Tibial artery (tissue), 4 donors: ENCODE measurements around the gene TRAF3.

Source experiments
- DNase-seq, 2 donors: peaks; one replicate each; pipeline ENCODE4 v3.0.0-alpha.2; 2019
- H3K27ac ChIP-seq, 2 donors: fragments of 200-600 bp; sonication (generic) in 1 of 2; 1 replicate in 1 of 2; 2 replicates in 1 of 2; pipeline ENCODE4 v1.5.1; 2018 to 2019; ENCODE audit warnings: mild to moderate bottlenecking in 1 of 2
- H3K27me3 ChIP-seq, 2 donors: fragments of 200-600 bp; sonication (generic) in 1 of 2; one replicate each; pipeline versions ENCODE4 v1.5.1 to v1.6.0; 2016 to 2019
- H3K36me3 ChIP-seq, 3 donors: fragments of 200-600 bp; sonication (generic) in 2 of 3; one replicate each; pipeline ENCODE4 v1.5.1; 2016 to 2019; ENCODE audit warnings: mild to moderate bottlenecking in 2 of 3
- H3K4me1 ChIP-seq, 4 donors: fragments of 200-600 bp; sonication (generic) in 2 of 4; 1 replicate in 3 of 4; 2 replicates in 1 of 4; pipeline ENCODE4 v1.5.1; 2016 to 2019
- H3K4me3 ChIP-seq, 2 donors: fragments of 200-600 bp; sonication (generic) in 1 of 2; 1 replicate in 1 of 2; 2 replicates in 1 of 2; pipeline ENCODE4 v1.5.1; 2018 to 2019; ENCODE audit warnings: mild to moderate bottlenecking in 2 of 2
- H3K9me3 ChIP-seq, 3 donors: fragments of 200-600 bp; sonication (generic) in 1 of 3; one replicate each; pipeline ENCODE4 v1.5.1; 2016 to 2019
- CTCF ChIP-seq, 2 experiments: fragments of 200-600 bp in 1 of 2; fragments of 450-650 bp in 1 of 2; IDR thresholded peaks; one replicate each; pipeline ENCODE4 v1.5.1; 2017 to 2019; ENCODE audit warnings: antibody characterized with exemption in 2 of 2, mild to moderate bottlenecking in 1 of 2, moderate library complexity in 1 of 2
- intact Hi-C: fragments of 100-400 bp; cut with DNase I; formaldehyde crosslinking; loops from one replicate; pipeline ENCODE4 v1.15.0; 2023; ENCODE audit warnings: low total_unique reads

The TRAF3 gene

GRCh38 chr14:102917469-102918211 is 140.4 kb downstream of the TRAF3 start:
- Histone ChIP-seq H3K9me3 (no peaks in the 10 kb centered on the region), H3K27me3 (peaks cover 0 to 8% of the 10 kb centered on the region in 2 donors), H3K27ac (no peak overlapping the region), H3K36me3 (peaks cover 0 to under 1% (median 0%) of the 10 kb centered on the region in 3 donors), H3K4me3 (no peak overlapping the region), H3K4me1 (peaks cover 0 to 2% (median under 1%) of the 10 kb centered on the region in 4 donors)
- TF ChIP-seq CTCF (IDR thresholded peaks at IDR 0.05), result peak; percentile 43 to 46
- intact Hi-C loops, result no loop called here
- DNase-seq, result peak in 1 of 2 donors; percentile 65

GRCh38 chr14:102918438-102918837 is 141.2 kb downstream of the TRAF3 start:
- intact Hi-C loops, result no loop called here
- Histone ChIP-seq H3K27ac (no peak overlapping the region), H3K9me3 (no peaks in the 10 kb centered on the region), H3K4me3 (no peak overlapping the region), H3K4me1 (peaks cover 0 to 10% (median 8%) of the 10 kb centered on the region in 4 donors), H3K36me3 (no peaks in the 10 kb centered on the region), H3K27me3 (peaks cover 0 to 16% of the 10 kb centered on the region in 2 donors)
- no peak for DNase-seq
- no peak for TF ChIP-seq CTCF (IDR thresholded peaks at IDR 0.05)

- TF ChIP-seq CTCF (IDR thresholded peaks at IDR 0.05), result no peak
- intact Hi-C loops, result no loop called here
- DNase-seq, result no peak
- H3K9me3 ChIP-seq, result no peaks in the 10 kb centered on the region
- H3K4me1 ChIP-seq, result peaks cover 0 to 13% (median 8%) of the 10 kb centered on the region in 4 donors
- no peak overlapping the region for H3K27ac ChIP-seq
- peaks cover 0 to 36% of the 10 kb centered on the region in 2 donors for H3K27me3 ChIP-seq
- H3K36me3 ChIP-seq, result no peaks in the 10 kb centered on the region
- H3K4me3 ChIP-seq, result no peak overlapping the region
Measured at GRCh38 chr14:102920273-102920997, 143.2 kb downstream of the TRAF3 start.

- no peak for TF ChIP-seq CTCF (IDR thresholded peaks at IDR 0.05)
- H3K36me3 ChIP-seq, result no peaks in the 10 kb centered on the region
- intact Hi-C loops, result no loop called here
- peaks cover 0 to 41% of the 10 kb centered on the region in 2 donors for H3K27me3 ChIP-seq
- H3K4me1 ChIP-seq, result peaks cover 0 to 13% (median 8%) of the 10 kb centered on the region in 4 donors
- no peaks in the 10 kb centered on the region for H3K9me3 ChIP-seq
- H3K27ac ChIP-seq, result no peak overlapping the region
- no peak overlapping the region for H3K4me3 ChIP-seq
- DNase-seq, result no peak
Measured at GRCh38 chr14:102920998-102921304, 143.7 kb downstream of the TRAF3 start.

GRCh38 chr14:102922490-102923200 is 145.4 kb downstream of the TRAF3 start, which contains the start of gene AMN:
Gene AMN, plus strand, starts transcription at chr14:102922663. Its CDS starts 26 bp downstream, at chr14:102922689.
- Histone ChIP-seq H3K4me3 (no peak within 1 kb of the TSS), H3K9me3 (no peaks in the 10 kb centered on the region), H3K36me3 (no peaks in the 10 kb centered on the region), H3K27ac (no peak within 1 kb of the TSS), H3K4me1 (peaks cover 0 to 13% (median 8%) of the 10 kb centered on the region in 4 donors), H3K27me3 (peaks cover 0 to 47% of the 10 kb centered on the region in 2 donors)
- intact Hi-C loops, result no loop called here
- no peak for TF ChIP-seq CTCF (IDR thresholded peaks at IDR 0.05)
- no peak for DNase-seq
